ENCODE measurements around the gene CDC42SE1. TPM values are rescaled to one million over a fixed set of nuclear protein-coding genes. Genes with fewer than 3 reads are reported as not detected.
A peak's percentile ranks its signal among the peaks of the same experiment; 100 is the strongest.

Gene CDC42SE1
- total RNA-seq, 4 donors from 2014 or later, result 48.6 to 87.5 (median 58.6) TPM

GRCh38 chr1:151085953-151086559, 26.6 kb upstream of the CDC42SE1 start:
- no peaks in the 10 kb centered on the region for H3K36me3 ChIP-seq
- DNase-seq, result no peak
- no peaks in the 10 kb centered on the region for H3K4me1 ChIP-seq
- TF ChIP-seq POLR2A (IDR thresholded peaks at IDR 0.05) (no peak), CTCF (IDR thresholded peaks at IDR 0.05) (no peak)
- H3K9me3 ChIP-seq, result no peaks in the 10 kb centered on the region
- H3K27ac ChIP-seq, result no peak overlapping the region
- H3K27me3 ChIP-seq, result no peaks in the 10 kb centered on the region
- H3K4me3 ChIP-seq, result no peak overlapping the region

- H3K9me3 ChIP-seq, result no peaks in the 10 kb centered on the region
- H3K27me3 ChIP-seq, result no peaks in the 10 kb centered on the region
- H3K4me1 ChIP-seq, result peaks cover 0 to 12% (median 6%) of the 10 kb centered on the region in 4 donors
- H3K4me3 ChIP-seq, result no peak overlapping the region
- peak overlapping the region in 1 of 4 donors; percentile 97 for H3K27ac ChIP-seq
- TF ChIP-seq POLR2A (IDR thresholded peaks at IDR 0.05), result no peak
- TF ChIP-seq CTCF (IDR thresholded peaks at IDR 0.05), result no peak
- no peaks in the 10 kb centered on the region for H3K36me3 ChIP-seq
- peak in 1 of 3 donors; percentile 44 for DNase-seq
These were observed 12.8 kb upstream of the CDC42SE1 start for GRCh38 chr1:151072224-151072623.

- TF ChIP-seq POLR2A (IDR thresholded peaks at IDR 0.05) (peak; percentile 2 to 25), CTCF (IDR thresholded peaks at IDR 0.05) (peak; percentile 51 to 96 (median 76))
- Histone ChIP-seq H3K27ac (peak within 1 kb of the TSS; percentile 94 to 97 (median 96)), H3K27me3 (no peaks in the 10 kb centered on the region), H3K9me3 (no peaks in the 10 kb centered on the region), H3K4me1 (peaks cover 0 to 12% (median 6%) of the 10 kb centered on the region in 4 donors), H3K36me3 (no peaks in the 10 kb centered on the region), H3K4me3 (peak within 1 kb of the TSS; percentile 70 to 88 (median 86))
- peak; percentile 88 to 95 (median 89) for DNase-seq
These were observed 11.3 kb upstream of the CDC42SE1 start, which contains the start of gene GABPB2 for GRCh38 chr1:151070474-151071276. Gene GABPB2 (plus strand): TSS chr1:151070761. CDS start chr1:151088190, 17,429 bp downstream.

- Histone ChIP-seq H3K27me3 (no peaks in the 10 kb centered on the region), H3K9me3 (no peaks in the 10 kb centered on the region), H3K27ac (peak overlapping the region in 3 of 4 donors; percentile 94 to 97 (median 96)), H3K4me3 (no peak overlapping the region), H3K36me3 (no peaks in the 10 kb centered on the region), H3K4me1 (peaks cover 0 to 12% (median 6%) of the 10 kb centered on the region in 4 donors)
- no peak for DNase-seq
- TF ChIP-seq CTCF (IDR thresholded peaks at IDR 0.05) (no peak), POLR2A (IDR thresholded peaks at IDR 0.05) (no peak)
These were observed 9.7 kb upstream of the CDC42SE1 start for GRCh38 chr1:151069103-151069486.

- no peak for TF ChIP-seq CTCF (IDR thresholded peaks at IDR 0.05)
- no peak for TF ChIP-seq POLR2A (IDR thresholded peaks at IDR 0.05)
- no peak overlapping the region for H3K4me3 ChIP-seq
- H3K4me1 ChIP-seq, result peaks cover 0 to 12% (median 6%) of the 10 kb centered on the region in 4 donors
- no peaks in the 10 kb centered on the region for H3K36me3 ChIP-seq
- H3K27me3 ChIP-seq, result no peaks in the 10 kb centered on the region
- peak in 1 of 3 donors; percentile 11 for DNase-seq
- no peaks in the 10 kb centered on the region for H3K9me3 ChIP-seq
- H3K27ac ChIP-seq, result no peak overlapping the region
These were observed 7.8 kb upstream of the CDC42SE1 start for GRCh38 chr1:151067185-151067584.
